ENCODE measurements around the gene UBR4. TPM values are rescaled to one million over a fixed set of nuclear protein-coding genes. Genes with fewer than 3 reads are reported as not detected.
A peak's percentile ranks its signal among the peaks of the same experiment; 100 is the strongest.
"Not testable (repeated sequence)": the region's sequence is repeated elsewhere in the genome, so short reads cannot be mapped to it uniquely, and the experiment has no call there.

Gene UBR4
- 164 TPM for total RNA-seq

DNA sequence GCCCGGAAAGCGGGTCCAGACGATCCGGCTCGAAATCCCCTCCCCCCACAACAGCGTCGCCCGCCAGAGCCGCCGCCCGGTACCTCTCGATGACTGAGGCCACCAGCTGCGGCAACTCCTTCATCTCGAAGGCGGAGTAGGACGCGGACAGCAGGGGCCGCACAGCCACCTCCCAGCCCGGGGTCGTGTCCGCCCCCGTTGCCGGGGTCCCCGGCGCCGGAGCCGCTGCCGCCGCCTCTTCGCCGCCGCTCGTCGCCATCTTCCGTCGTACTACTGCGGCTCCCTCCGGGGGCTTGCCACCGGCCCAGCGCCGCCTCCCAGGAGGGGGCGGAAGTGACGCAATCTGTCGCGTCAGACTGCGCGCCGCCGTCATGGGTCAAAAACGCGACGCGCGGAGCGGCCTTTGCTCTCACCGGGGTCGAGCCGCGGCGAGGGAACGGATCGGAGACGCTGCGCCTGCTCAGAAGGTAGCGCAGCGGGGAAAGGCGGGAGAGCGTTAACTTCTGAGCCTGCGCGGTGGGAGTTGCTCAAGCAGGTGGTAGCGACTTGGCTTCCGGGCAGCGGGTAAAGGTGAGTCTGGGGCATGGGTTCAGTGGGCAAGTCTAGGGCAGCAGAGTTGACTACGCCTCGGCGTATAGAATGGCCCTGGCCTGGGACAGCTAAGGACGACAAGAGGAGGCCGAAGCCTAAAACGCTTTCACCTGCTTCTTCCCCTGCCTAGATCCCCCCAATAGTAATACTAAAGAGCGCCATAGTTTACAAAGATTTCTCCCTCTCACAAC, at the start of gene UBR4:
TSS of gene UBR4 (minus strand) at position 277 of the 782 bp plus-strand sequence. CDS start at position 259, 18 bp downstream.
- Histone ChIP-seq H3K4me1 (ENCODE audit: insufficient read depth, low read length) (peaks cover 54% of the 10 kb centered on the region), H3K27me3 (ENCODE audit: insufficient read depth, low read length) (no peaks in the 10 kb centered on the region), H3K9me3 (ENCODE audit: low read depth, low read length) (no peaks in the 10 kb centered on the region), H3K4me3 (ENCODE audit: low read length) (peak within 1 kb of the TSS; percentile 75)

DNA sequence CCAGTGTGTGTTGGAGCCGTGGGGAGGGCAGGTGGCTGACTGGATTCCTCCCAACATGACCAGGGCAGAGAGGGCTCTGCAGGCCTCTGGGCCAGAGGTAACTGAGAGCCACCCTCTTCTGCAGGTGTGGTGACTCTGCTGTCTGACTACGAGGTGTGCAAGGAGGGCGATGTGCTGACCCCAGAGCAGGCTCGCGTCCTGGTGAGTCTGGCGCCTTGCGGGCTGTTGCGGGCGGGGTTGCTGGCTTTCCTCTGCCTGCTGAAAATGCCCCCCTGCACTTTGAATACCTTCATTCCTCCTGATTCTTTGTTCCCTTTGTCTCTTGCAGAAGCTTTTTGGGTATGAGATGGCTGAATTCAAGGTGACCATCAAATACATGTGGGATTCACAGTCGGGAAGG, 48.3 kb upstream of the UBR4 start:
- Histone ChIP-seq H3K27me3 (ENCODE audit: insufficient read depth, low read length) (no peaks in the 10 kb centered on the region), H3K4me3 (ENCODE audit: low read length) (no peak overlapping the region), H3K9me3 (ENCODE audit: low read depth, low read length) (no peaks in the 10 kb centered on the region), H3K4me1 (ENCODE audit: insufficient read depth, low read length) (peaks cover 8% of the 10 kb centered on the region)

GRCh38 chr1:19257178-19257914, 47.3 kb upstream of the UBR4 start:
- Histone ChIP-seq H3K4me1 (ENCODE audit: insufficient read depth, low read length) (peaks cover 18% of the 10 kb centered on the region), H3K27me3 (ENCODE audit: insufficient read depth, low read length) (no peaks in the 10 kb centered on the region), H3K9me3 (ENCODE audit: low read depth, low read length) (no peaks in the 10 kb centered on the region), H3K4me3 (ENCODE audit: low read length) (no peak overlapping the region)

DNA sequence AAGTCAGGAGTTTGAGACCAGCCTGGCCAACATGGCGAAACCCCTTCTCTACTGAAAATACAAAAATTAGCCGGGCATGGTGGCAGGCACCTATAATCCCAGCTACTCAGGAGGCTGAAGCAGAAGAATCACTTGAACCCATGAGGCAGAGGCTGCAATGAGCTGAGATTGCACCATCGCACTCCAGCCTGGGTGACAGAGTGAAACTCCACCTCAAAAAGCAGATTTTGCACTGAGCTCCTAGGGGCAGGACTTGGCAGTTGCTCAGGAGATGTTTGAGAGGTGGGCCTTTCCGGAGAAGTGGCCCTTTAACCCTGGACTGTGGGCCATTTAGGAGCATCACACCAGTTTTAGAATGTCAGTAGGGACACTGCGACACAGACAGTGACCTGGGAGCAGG, 46.2 kb upstream of the UBR4 start:
- H3K27me3 ChIP-seq (ENCODE audit: insufficient read depth, low read length); H3K9me3 ChIP-seq (ENCODE audit: low read depth, low read length); H3K4me3 ChIP-seq (ENCODE audit: low read length): not testable (repeated sequence)
- peaks cover 24% of the 10 kb centered on the region for H3K4me1 ChIP-seq (ENCODE audit: insufficient read depth, low read length)

- Histone ChIP-seq H3K9me3 (ENCODE audit: low read depth, low read length) (no peaks in the 10 kb centered on the region), H3K4me3 (ENCODE audit: low read length) (no peak overlapping the region), H3K4me1 (ENCODE audit: insufficient read depth, low read length) (peaks cover 33% of the 10 kb centered on the region), H3K27me3 (ENCODE audit: insufficient read depth, low read length) (no peaks in the 10 kb centered on the region)
Measured at GRCh38 chr1:19255288-19255687, 45.2 kb upstream of the UBR4 start.

- no peaks in the 10 kb centered on the region for H3K9me3 ChIP-seq (ENCODE audit: low read depth, low read length)
- H3K4me3 ChIP-seq (ENCODE audit: low read length), result no peak overlapping the region
- H3K27me3 ChIP-seq (ENCODE audit: insufficient read depth, low read length), result no peaks in the 10 kb centered on the region
- H3K4me1 ChIP-seq (ENCODE audit: insufficient read depth, low read length), result peaks cover 35% of the 10 kb centered on the region
Measured at GRCh38 chr1:19254416-19254815, 44.4 kb upstream of the UBR4 start.

- Histone ChIP-seq H3K27me3 (ENCODE audit: insufficient read depth, low read length) (no peaks in the 10 kb centered on the region), H3K4me3 (ENCODE audit: low read length) (peak within 1 kb of the TSS; percentile 61), H3K4me1 (ENCODE audit: insufficient read depth, low read length) (peaks cover 35% of the 10 kb centered on the region)
Measured at GRCh38 chr1:19251305-19252196, 41.5 kb upstream of the UBR4 start, which contains the start of the genes EMC1 and MRTO4. TSS of gene EMC1 (minus strand) at chr1:19251524. CDS start at chr1:19251509, 15 bp downstream. TSS of gene MRTO4 (plus strand) at chr1:19251805. CDS start at chr1:19251836, 31 bp downstream.

DNA sequence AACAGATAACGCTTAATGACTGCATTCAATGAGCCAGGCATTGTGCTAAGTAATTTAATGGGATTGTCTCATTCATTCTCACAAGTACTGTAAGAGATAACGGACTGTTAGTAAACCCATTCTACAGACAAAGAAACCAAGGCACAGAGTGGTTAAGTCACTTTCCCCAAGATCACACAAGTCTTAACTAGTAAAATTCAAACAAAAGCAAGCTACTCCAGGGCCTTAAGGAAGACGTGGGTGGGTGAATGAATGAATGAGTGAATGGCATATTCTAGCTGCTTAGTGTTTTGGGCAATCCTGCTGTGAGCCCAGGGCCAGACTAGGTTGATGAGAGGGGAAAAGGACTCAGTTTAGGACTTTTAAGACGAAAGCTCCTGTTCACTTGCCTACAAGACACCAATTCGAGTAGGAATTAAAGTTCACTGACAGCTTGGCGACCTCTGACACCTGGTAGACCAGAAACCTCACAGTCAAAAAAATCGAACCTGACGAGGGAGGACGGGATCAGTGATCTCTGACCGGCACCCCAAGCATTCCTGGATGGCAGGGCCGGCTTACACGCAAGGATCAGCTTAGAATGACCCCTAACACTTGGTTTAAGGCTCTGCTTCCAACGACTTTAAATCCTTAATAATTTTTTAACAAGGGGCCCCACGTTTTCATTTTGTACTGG, 40.7 kb upstream of the UBR4 start:
- H3K4me1 ChIP-seq (ENCODE audit: insufficient read depth, low read length), result peaks cover 35% of the 10 kb centered on the region
- no peaks in the 10 kb centered on the region for H3K9me3 ChIP-seq (ENCODE audit: low read depth, low read length)
- H3K27me3 ChIP-seq (ENCODE audit: insufficient read depth, low read length), result no peaks in the 10 kb centered on the region
- H3K4me3 ChIP-seq (ENCODE audit: low read length), result peak overlapping the region; percentile 61

More at GRCh38 chr1:19251305-19252196, 41.5 kb upstream of the UBR4 start, which contains the start of the genes EMC1 and MRTO4:
- no peaks in the 10 kb centered on the region for H3K9me3 ChIP-seq (ENCODE audit: low read depth, low read length)

GRCh38 chr1:19240673-19241538, 30.8 kb upstream of the UBR4 start:
- Histone ChIP-seq H3K4me3 (ENCODE audit: low read length) (no peak overlapping the region), H3K9me3 (ENCODE audit: low read depth, low read length) (no peaks in the 10 kb centered on the region), H3K4me1 (ENCODE audit: insufficient read depth, low read length) (no peaks in the 10 kb centered on the region), H3K27me3 (ENCODE audit: insufficient read depth, low read length) (no peaks in the 10 kb centered on the region)

DNA sequence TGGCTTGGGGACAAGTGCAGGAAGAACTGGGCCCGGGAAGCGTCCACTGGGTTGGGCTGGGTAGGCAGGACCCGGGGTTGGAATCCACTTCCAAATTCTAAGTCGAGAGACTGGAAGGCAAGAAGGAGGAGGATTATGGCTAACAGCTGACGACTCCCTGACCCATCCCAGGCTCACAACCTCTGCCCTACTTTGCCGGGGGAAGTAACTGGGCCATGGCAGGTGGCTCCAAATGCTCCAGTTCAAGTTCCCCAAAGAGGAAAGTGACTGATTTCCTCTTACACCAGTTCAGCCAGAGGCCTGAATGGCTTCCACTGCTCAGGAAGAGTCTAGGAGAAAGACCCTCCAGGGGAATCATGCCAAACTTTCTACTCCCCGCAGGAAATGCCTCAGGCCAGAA, 29.8 kb upstream of the UBR4 start:
- Histone ChIP-seq H3K27me3 (ENCODE audit: insufficient read depth, low read length) (no peaks in the 10 kb centered on the region), H3K4me3 (ENCODE audit: low read length) (no peak overlapping the region), H3K4me1 (ENCODE audit: insufficient read depth, low read length) (no peaks in the 10 kb centered on the region), H3K9me3 (ENCODE audit: low read depth, low read length) (no peaks in the 10 kb centered on the region)

DNA sequence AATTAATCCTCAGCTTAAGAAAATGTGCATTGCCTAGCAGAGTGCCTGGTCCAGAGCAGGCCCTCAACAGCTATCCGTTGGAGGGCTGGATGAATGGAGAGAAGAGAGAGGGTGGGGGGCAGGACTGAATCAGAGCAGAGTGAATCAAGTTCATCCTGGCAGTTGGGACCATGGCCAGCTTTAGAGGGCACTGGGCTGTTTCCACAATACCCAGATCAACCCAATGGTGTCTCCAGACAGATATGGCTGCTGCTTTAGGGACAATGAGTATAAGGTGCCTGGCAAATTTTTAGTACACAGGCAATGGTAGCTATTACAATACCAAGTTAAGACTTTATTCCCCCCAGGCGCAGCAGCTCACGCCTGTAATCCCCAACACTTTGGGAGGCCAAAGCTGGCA, 24.2 kb upstream of the UBR4 start:
- Histone ChIP-seq H3K9me3 (ENCODE audit: low read depth, low read length) (no peaks in the 10 kb centered on the region), H3K4me3 (ENCODE audit: low read length) (no peak overlapping the region), H3K27me3 (ENCODE audit: insufficient read depth, low read length) (no peaks in the 10 kb centered on the region), H3K4me1 (ENCODE audit: insufficient read depth, low read length) (no peaks in the 10 kb centered on the region)

GRCh38 chr1:19232524-19232846, 22.4 kb upstream of the UBR4 start:
- no peaks in the 10 kb centered on the region for H3K9me3 ChIP-seq (ENCODE audit: low read depth, low read length)
- no peak overlapping the region for H3K4me3 ChIP-seq (ENCODE audit: low read length)
- no peaks in the 10 kb centered on the region for H3K27me3 ChIP-seq (ENCODE audit: insufficient read depth, low read length)
- no peaks in the 10 kb centered on the region for H3K4me1 ChIP-seq (ENCODE audit: insufficient read depth, low read length)

GRCh38 chr1:19231736-19232523, 21.9 kb upstream of the UBR4 start:
- H3K9me3 ChIP-seq (ENCODE audit: low read depth, low read length); H3K4me1 ChIP-seq (ENCODE audit: insufficient read depth, low read length); H3K27me3 ChIP-seq (ENCODE audit: insufficient read depth, low read length); H3K4me3 ChIP-seq (ENCODE audit: low read length): not testable (repeated sequence)
